OCI-LY1 (cell line): Measurements from ENCODE around the gene PFDN4.

ENCODE experiments used
- H2AFZ ChIP-seq: fragments of 200-600 bp; sonication (generic), shearing (Covaris generic); 2 replicates; pipeline ENCODE4 v1.6.0; 2014; ENCODE audit warnings: antibody characterized with exemption, mild to moderate bottlenecking, low read length
- H3F3A ChIP-seq: fragments of 200-600 bp; sonication (generic), shearing (Covaris generic); 2 replicates; pipeline ENCODE4 v1.6.0; 2014; ENCODE audit warnings: mild to moderate bottlenecking, antibody characterized with exemption, low read length, moderate library complexity; ENCODE audit not compliant: insufficient read depth
- H3K27ac ChIP-seq: fragments of 200-600 bp; sonication (generic); 2 replicates; pipeline ENCODE4 v1.5.1; 2014; ENCODE audit warnings: low read length, mixed run types, mild to moderate bottlenecking, low read depth; ENCODE audit not compliant: poor library complexity, severe bottlenecking
- H3K27me3 ChIP-seq: fragments of 200-600 bp; sonication (generic); 2 replicates; pipeline ENCODE4 v1.6.0; 2014; ENCODE audit warnings: antibody characterized with exemption, mild to moderate bottlenecking, low read length, moderate library complexity; ENCODE audit not compliant: insufficient read depth
- H3K36me3 ChIP-seq: fragments of 200-600 bp; sonication (generic); 2 replicates; pipeline ENCODE4 v1.6.1; 2014; ENCODE audit warnings: mild to moderate bottlenecking, antibody characterized with exemption, low read length, moderate library complexity, mixed read lengths; ENCODE audit not compliant: insufficient read depth
- H3K4me1 ChIP-seq: fragments of 200-600 bp; sonication (generic); 2 replicates; pipeline ENCODE4 v1.5.1; 2014; ENCODE audit warnings: mild to moderate bottlenecking, low read length, moderate library complexity; ENCODE audit not compliant: insufficient read depth, severe bottlenecking
- H3K4me2 ChIP-seq: fragments of 200-600 bp; sonication (generic), shearing (Covaris generic); 2 replicates; pipeline ENCODE4 v1.6.1; 2014; ENCODE audit warnings: low read length
- H3K4me3 ChIP-seq: fragments of 200-600 bp; sonication (generic); 2 replicates; pipeline ENCODE4 v1.5.1; 2014; ENCODE audit warnings: low read length, low read depth, mild to moderate bottlenecking, mixed read lengths; ENCODE audit not compliant: poor library complexity, severe bottlenecking
- H3K79me2 ChIP-seq: fragments of 200-600 bp; shearing (Covaris generic); 2 replicates; pipeline ENCODE4 v1.6.1; 2016; ENCODE audit warnings: mixed run types, low read length, mixed read lengths; ENCODE audit not compliant: insufficient read depth
- H3K9ac ChIP-seq: fragments of 200-600 bp; sonication (generic), shearing (Covaris generic); 2 replicates; pipeline ENCODE4 v1.6.1; 2014; ENCODE audit warnings: mild to moderate bottlenecking, low read length, mixed read lengths
- H3K9me2 ChIP-seq: fragments of 200-600 bp; sonication (generic), shearing (Covaris generic); 2 replicates; pipeline ENCODE4 v1.6.1; 2014; ENCODE audit warnings: low read depth, mild to moderate bottlenecking, low read length, mixed read lengths
- H3K9me3 ChIP-seq: fragments of 200-600 bp; shearing (Covaris generic); 2 replicates; pipeline ENCODE4 v1.6.1; 2014; ENCODE audit warnings: low read length, mixed read lengths
- H4K20me1 ChIP-seq: fragments of 200-600 bp; sonication (generic), shearing (Covaris generic); 2 replicates; pipeline ENCODE4 v1.6.0; 2016; ENCODE audit warnings: mild to moderate bottlenecking, low read length; ENCODE audit not compliant: insufficient read depth
- CTCF ChIP-seq: fragments of 200-600 bp; sonication (generic), shearing (Covaris generic); IDR thresholded peaks from 2 replicates; pipeline ENCODE4 v1.5.1; 2017; ENCODE audit warnings: mild to moderate bottlenecking, antibody characterized with exemption, low read length, moderate library complexity, mixed read lengths
- EZH2 ChIP-seq: fragments of 200-600 bp; sonication (generic), shearing (Covaris generic); IDR thresholded peaks from 2 replicates; pipeline ENCODE4 v1.8.0; 2017; ENCODE audit warnings: borderline replicate concordance, mixed run types, mild to moderate bottlenecking, antibody characterized with exemption, low read length, moderate library complexity, mixed read lengths

PFDN4 gene

DNA sequence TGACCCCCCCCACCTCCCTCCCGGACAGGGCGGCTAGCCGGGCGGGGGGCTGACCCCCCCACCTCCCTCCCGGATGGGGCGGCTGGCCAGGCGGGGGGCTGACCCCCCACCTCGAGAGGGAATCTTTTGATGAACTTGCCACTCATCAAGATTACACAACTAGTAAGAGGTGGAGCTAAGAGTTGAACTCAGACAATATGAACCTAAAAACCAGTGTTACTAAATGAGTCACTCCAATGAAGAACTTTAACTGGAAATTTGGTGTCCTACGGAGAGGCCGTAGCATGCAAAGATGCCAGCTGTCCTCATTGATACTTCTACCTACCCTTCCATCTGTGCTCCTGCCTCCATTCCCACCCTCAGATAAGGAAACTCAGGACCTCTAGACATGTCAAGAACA lies 42.8 kb downstream of the PFDN4 start:
- Histone ChIP-seq H3K4me2 (no peak overlapping the region), H3K4me3 (no peak overlapping the region), H4K20me1 (no peaks in the 10 kb centered on the region), H3F3A (no peaks in the 10 kb centered on the region), H2AFZ (no peak overlapping the region), H3K27me3 (no peaks in the 10 kb centered on the region; the same call in 1 of the 2 replicates), H3K4me1 (no peaks in the 10 kb centered on the region), H3K27ac (no peak overlapping the region), H3K9me3 (no peaks in the 10 kb centered on the region), H3K36me3 (no peaks in the 10 kb centered on the region), H3K9me2 (no peaks in the 10 kb centered on the region), H3K79me2 (no peaks in the 10 kb centered on the region), H3K9ac (no peak overlapping the region)
- TF ChIP-seq CTCF = no peak
- no peak for TF ChIP-seq EZH2

DNA sequence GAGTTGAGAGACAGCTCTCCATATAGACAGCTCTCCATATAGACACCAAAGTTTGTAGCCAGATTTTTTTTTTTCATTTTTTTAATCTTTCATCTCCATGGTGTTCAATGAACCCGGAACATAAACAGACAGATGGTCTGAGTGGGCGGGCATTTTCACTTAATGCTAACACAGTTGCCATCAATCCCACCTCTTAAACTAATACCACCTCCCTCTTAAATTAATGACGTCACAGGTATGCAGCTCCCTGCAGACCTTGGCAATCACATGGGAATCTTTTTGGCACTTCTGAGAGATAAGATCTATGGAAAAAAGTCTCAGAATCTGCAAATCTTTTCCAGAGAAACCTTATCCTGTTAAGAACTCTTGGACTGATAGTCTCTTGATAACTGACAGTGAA lies 43.2 kb downstream of the PFDN4 start:
- Histone ChIP-seq H3K27ac (no peak overlapping the region), H3K4me1 (no peaks in the 10 kb centered on the region), H3K9ac (no peak overlapping the region), H3K9me2 (no peaks in the 10 kb centered on the region), H3K36me3 (no peaks in the 10 kb centered on the region), H3F3A (no peaks in the 10 kb centered on the region), H3K27me3 (no peaks in the 10 kb centered on the region; the same call in 1 of the 2 replicates), H3K79me2 (no peaks in the 10 kb centered on the region), H2AFZ (no peak overlapping the region), H4K20me1 (no peaks in the 10 kb centered on the region), H3K9me3 (no peaks in the 10 kb centered on the region), H3K4me2 (no peak overlapping the region), H3K4me3 (no peak overlapping the region)
- no peak for TF ChIP-seq CTCF
- TF ChIP-seq EZH2 = no peak

DNA sequence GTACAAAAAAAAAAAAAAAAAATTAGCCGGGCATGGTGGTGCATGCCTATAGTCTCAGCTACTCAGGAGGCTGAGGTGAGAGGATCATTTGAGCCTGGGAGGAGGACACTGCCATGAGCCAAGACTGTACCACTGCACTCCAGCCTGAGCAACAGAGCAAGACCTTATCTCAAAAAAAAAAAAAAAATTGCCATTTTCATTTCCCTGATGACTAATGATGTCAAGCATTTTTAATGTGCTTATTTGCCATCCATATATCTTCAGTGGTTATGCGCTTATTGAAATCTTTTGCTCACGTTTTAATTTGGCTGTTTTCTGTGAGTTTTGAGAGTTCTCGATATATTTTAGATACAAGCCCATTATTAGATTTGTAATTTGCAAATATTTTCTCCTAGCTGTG lies 46.7 kb downstream of the PFDN4 start:
- Histone ChIP-seq H3K9me2 (no peaks in the 10 kb centered on the region), H2AFZ (no peak overlapping the region), H4K20me1 (no peaks in the 10 kb centered on the region), H3K4me1 (no peaks in the 10 kb centered on the region), H3K4me2 (no peak overlapping the region), H3K27ac (no peak overlapping the region), H3K4me3 (no peak overlapping the region), H3K9ac (no peak overlapping the region), H3K36me3 (no peaks in the 10 kb centered on the region), H3K9me3 (no peaks in the 10 kb centered on the region), H3K27me3 (no peaks in the 10 kb centered on the region; the same call in 1 of the 2 replicates), H3F3A (no peaks in the 10 kb centered on the region), H3K79me2 (no peaks in the 10 kb centered on the region)
- no peak for TF ChIP-seq CTCF
